ENCODE data around the gene SHFL. TPM values are rescaled to one million over a fixed set of nuclear protein-coding genes. Genes with fewer than 3 reads are reported as not detected.

The SHFL gene
- total RNA-seq, 4 donors from 2014 or later: 17.4 to 34.9 (median 26.1) TPM

GRCh38 chr19:10137751-10138682 is 51.9 kb downstream of the SHFL start:
- no peak for TF ChIP-seq POLR2A (IDR thresholded peaks at IDR 0.05; ENCODE audit: low read depth)
- no peak for TF ChIP-seq CTCF (IDR thresholded peaks at IDR 0.05)
- TF ChIP-seq EP300 (IDR thresholded peaks at IDR 0.05): no peak
- TF ChIP-seq POLR2AphosphoS5 (IDR thresholded peaks at IDR 0.05): no peak
- intact Hi-C loops (cut with DNase I): no loop called here
- 93% methylated on average over 19 of the region's 38 CpGs for WGBS
- no peak for DNase-seq (ENCODE audit: extremely low spot score)
- Histone ChIP-seq H3K27ac (replicated peaks in 1 of 4) (no peak overlapping the region), H3K4me3 (no peak overlapping the region), H3K9me3 (no peaks in the 10 kb centered on the region), H3K27me3 (no peaks in the 10 kb centered on the region), H3K36me3 (peaks cover 93 to 100% (median 99%) of the 10 kb centered on the region in 4 donors), H3K4me1 (no peaks in the 10 kb centered on the region)

GRCh38 chr19:10138879-10139795 is 53.0 kb downstream of the SHFL start:
- Histone ChIP-seq H3K27ac (replicated peaks in 1 of 4) (no peak overlapping the region), H3K36me3 (peaks cover 92 to 100% (median 100%) of the 10 kb centered on the region in 4 donors), H3K4me3 (no peak overlapping the region), H3K9me3 (no peaks in the 10 kb centered on the region), H3K4me1 (no peaks in the 10 kb centered on the region), H3K27me3 (no peaks in the 10 kb centered on the region)
- no peak for DNase-seq (ENCODE audit: extremely low spot score)
- TF ChIP-seq POLR2AphosphoS5 (IDR thresholded peaks at IDR 0.05): no peak
- TF ChIP-seq CTCF (IDR thresholded peaks at IDR 0.05): no peak
- TF ChIP-seq EP300 (IDR thresholded peaks at IDR 0.05): no peak
- no peak for TF ChIP-seq POLR2A (IDR thresholded peaks at IDR 0.05; ENCODE audit: low read depth)
- 95% methylated on average over 25 of the region's 27 CpGs for WGBS
- intact Hi-C loops (cut with DNase I): no loop called here

- Histone ChIP-seq H3K27ac (replicated peaks in 1 of 4) (no peak overlapping the region), H3K4me1 (no peaks in the 10 kb centered on the region), H3K36me3 (peaks cover 91 to 100% (median 100%) of the 10 kb centered on the region in 4 donors), H3K4me3 (no peak overlapping the region), H3K27me3 (no peaks in the 10 kb centered on the region), H3K9me3 (no peaks in the 10 kb centered on the region)
- WGBS: 95% methylated on average over 21 of the region's 23 CpGs
- DNase-seq (ENCODE audit: extremely low spot score): no peak
- intact Hi-C loops (cut with DNase I): no loop called here
- TF ChIP-seq POLR2A (IDR thresholded peaks at IDR 0.05; ENCODE audit: low read depth): no peak
- no peak for TF ChIP-seq EP300 (IDR thresholded peaks at IDR 0.05)
- no peak for TF ChIP-seq POLR2AphosphoS5 (IDR thresholded peaks at IDR 0.05)
- TF ChIP-seq CTCF (IDR thresholded peaks at IDR 0.05): no peak
These were observed 53.8 kb downstream of the SHFL start for GRCh38 chr19:10139952-10140351.

GRCh38 chr19:10141479-10141878 is 55.4 kb downstream of the SHFL start:
- no peak for TF ChIP-seq EP300 (IDR thresholded peaks at IDR 0.05)
- TF ChIP-seq POLR2AphosphoS5 (IDR thresholded peaks at IDR 0.05): no peak
- no peak for TF ChIP-seq POLR2A (IDR thresholded peaks at IDR 0.05; ENCODE audit: low read depth)
- no peak for DNase-seq (ENCODE audit: extremely low spot score)
- no peak overlapping the region for H3K27ac ChIP-seq (replicated peaks in 1 of 4)
- H3K4me1 ChIP-seq: no peaks in the 10 kb centered on the region
- 93% methylated on average over 13 of the region's 13 CpGs for WGBS
- no peaks in the 10 kb centered on the region for H3K9me3 ChIP-seq
- no peaks in the 10 kb centered on the region for H3K27me3 ChIP-seq
- intact Hi-C loops (cut with DNase I): no loop called here
- H3K4me3 ChIP-seq: no peak overlapping the region
- peaks cover 95 to 100% (median 100%) of the 10 kb centered on the region in 4 donors for H3K36me3 ChIP-seq

GRCh38 chr19:10141973-10142372 is 55.9 kb downstream of the SHFL start:
- Histone ChIP-seq H3K36me3 (peaks cover 95 to 100% (median 100%) of the 10 kb centered on the region in 4 donors), H3K4me1 (no peaks in the 10 kb centered on the region), H3K9me3 (no peaks in the 10 kb centered on the region), H3K27me3 (no peaks in the 10 kb centered on the region), H3K4me3 (no peak overlapping the region), H3K27ac (replicated peaks in 1 of 4) (no peak overlapping the region)
- intact Hi-C loops (cut with DNase I): no loop called here
- DNase-seq (ENCODE audit: extremely low spot score): no peak
- TF ChIP-seq POLR2AphosphoS5 (IDR thresholded peaks at IDR 0.05): no peak
- no peak for TF ChIP-seq EP300 (IDR thresholded peaks at IDR 0.05)
- TF ChIP-seq POLR2A (IDR thresholded peaks at IDR 0.05; ENCODE audit: low read depth): no peak
- TF ChIP-seq CTCF (IDR thresholded peaks at IDR 0.05): no peak
- 96% methylated on average over 11 of the region's 18 CpGs for WGBS

Data from esophagus muscularis mucosa (tissue), 4 donors.